Measurements from ENCODE around the gene KLF12.

GRCh38 chr13:74133657-74134201 is 475 bp downstream of the KLF12 start:
- no peak for TF ChIP-seq EZH2 (IDR thresholded peaks at IDR 0.05; ENCODE audit: insufficient read depth, poor library complexity, severe bottlenecking)
- TF ChIP-seq EZH2phosphoT487 (IDR thresholded peaks at IDR 0.05; ENCODE audit: insufficient read depth, low read depth): no peak
